Measurements from ENCODE around the gene POR.
"Not testable (repeated sequence)": the region's sequence is repeated elsewhere in the genome, so short reads cannot be mapped to it uniquely, and the experiment has no call there.

POR gene

DNA sequence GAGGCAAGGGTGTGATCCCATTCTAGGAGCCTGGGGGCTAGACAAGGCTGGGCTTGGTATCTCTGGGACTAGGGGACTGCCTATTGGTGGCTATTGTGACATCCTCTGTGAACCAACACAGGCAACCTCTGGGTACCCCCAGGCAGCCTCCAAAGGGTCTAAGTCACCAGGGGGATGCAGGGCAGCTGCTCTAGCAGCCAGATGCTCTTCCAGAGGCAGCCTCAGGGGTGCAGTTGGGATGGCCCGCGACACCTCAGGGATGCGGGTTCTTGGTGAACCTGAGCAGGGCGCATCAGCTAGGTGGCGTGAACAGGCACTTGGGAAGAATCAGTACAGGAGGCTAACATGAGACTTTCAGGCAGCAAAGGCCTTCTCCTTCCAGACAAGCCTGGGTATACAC, 81.0 kb downstream of the POR start:
- DNase-seq (ENCODE audit: low read depth): no peak
- H3K4me3 ChIP-seq (ENCODE audit: low read length): no peak overlapping the region
- TF ChIP-seq, protein P1, sequence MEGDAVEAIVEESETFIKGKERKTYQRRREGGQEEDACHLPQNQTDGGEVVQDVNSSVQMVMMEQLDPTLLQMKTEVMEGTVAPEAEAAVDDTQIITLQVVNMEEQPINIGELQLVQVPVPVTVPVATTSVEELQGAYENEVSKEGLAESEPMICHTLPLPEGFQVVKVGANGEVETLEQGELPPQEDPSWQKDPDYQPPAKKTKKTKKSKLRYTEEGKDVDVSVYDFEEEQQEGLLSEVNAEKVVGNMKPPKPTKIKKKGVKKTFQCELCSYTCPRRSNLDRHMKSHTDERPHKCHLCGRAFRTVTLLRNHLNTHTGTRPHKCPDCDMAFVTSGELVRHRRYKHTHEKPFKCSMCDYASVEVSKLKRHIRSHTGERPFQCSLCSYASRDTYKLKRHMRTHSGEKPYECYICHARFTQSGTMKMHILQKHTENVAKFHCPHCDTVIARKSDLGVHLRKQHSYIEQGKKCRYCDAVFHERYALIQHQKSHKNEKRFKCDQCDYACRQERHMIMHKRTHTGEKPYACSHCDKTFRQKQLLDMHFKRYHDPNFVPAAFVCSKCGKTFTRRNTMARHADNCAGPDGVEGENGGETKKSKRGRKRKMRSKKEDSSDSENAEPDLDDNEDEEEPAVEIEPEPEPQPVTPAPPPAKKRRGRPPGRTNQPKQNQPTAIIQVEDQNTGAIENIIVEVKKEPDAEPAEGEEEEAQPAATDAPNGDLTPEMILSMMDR (conservative IDR thresholded peaks at IDR 0.05; ENCODE audit: low read depth, low read length): no peak

DNA sequence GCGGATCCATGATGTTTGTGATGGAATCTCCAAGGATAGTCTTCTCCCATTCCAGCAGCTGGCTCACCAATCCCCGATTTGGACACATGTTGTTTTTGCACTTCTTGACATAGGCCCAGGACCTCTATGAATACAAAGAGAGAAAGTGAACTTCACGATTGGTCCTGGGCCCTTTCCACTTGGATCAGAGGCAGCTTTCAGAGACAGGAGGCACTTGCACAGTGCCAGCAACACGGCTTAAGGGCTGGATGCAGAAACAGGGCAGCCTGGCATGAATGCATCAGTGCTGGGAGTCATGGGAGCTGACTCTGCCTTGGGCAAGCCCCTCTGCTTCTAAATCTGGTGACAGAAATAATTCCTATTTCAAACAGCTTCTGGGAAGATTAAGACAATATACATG, 81.5 kb downstream of the POR start:
- DNase-seq (ENCODE audit: low read depth): no peak
- TF ChIP-seq, protein P1 (conservative IDR thresholded peaks at IDR 0.05; ENCODE audit: low read depth, low read length): no peak
- no peak overlapping the region for H3K4me3 ChIP-seq (ENCODE audit: low read length)

DNA sequence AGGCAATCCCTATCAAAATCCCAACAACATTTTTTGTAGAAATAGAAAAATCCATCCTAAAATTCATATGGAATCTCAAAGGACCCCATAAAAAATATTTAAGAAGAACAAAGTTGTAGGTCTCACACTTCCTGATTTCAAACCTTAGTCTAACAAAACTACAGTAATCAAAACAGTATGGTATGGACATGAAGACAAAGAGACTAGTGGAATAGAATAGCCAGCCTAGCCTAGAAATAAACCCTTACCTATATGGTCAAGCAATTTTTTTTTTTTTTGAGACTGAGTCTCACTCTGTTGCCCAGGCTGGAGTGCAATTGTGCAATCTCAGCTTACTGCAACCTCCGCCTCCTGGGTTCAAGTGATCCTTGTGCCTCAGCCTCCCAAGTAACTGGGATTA, 83.1 kb downstream of the POR start:
- TF ChIP-seq, protein P1 (conservative IDR thresholded peaks at IDR 0.05; ENCODE audit: low read depth, low read length): no peak
- no peak overlapping the region for H3K4me3 ChIP-seq (ENCODE audit: low read length)

DNA sequence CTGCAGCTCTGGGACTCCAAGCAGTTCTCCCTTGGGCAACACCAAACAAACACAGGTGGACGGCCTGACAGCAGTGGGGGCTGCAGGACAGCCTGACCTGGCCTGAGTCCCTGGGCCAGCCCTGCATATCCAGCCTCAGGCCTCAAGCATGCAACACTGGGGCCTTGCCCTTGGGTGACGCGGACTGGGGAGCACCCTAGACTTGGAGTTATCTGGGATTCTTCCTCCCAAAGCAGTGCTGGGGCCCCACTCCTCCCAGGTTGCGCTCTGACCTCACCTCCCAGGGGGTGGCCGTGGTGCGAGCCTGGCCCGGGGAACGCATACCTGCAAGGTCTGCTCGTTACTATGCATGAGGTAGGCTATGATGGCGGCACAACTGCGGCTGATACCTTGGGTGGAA, 85.6 kb downstream of the POR start:
- no peak for DNase-seq (ENCODE audit: low read depth)
- TF ChIP-seq, protein P1 (conservative IDR thresholded peaks at IDR 0.05; ENCODE audit: low read depth, low read length): no peak
- H3K4me3 ChIP-seq (ENCODE audit: low read length): no peak overlapping the region

More for the DNA sequence above, 83.1 kb downstream of the POR start:
- DNase-seq (ENCODE audit: low read depth): no peak

DNA sequence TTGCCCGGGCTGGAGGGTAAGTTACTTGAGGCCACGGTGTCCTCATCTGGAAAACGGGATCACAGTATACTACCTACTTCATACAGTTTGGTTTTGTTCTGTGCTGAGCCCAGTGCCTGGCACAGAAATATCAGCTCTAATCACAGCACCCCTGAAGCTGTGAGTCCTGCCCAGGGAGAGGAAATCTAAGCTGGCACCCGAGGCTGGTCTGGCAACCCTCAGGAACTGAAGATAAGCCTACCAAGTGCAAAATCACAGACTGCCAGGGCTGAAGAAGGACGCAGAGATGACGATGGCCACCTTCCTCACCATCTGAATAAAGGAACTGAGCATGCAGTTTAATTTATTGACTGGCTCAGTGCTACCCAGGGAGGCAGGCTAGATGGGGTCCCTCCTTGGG, 87.2 kb downstream of the POR start:
- H3K4me3 ChIP-seq (ENCODE audit: low read length): no peak overlapping the region
- no peak for DNase-seq (ENCODE audit: low read depth)
- TF ChIP-seq, protein P1 (conservative IDR thresholded peaks at IDR 0.05; ENCODE audit: low read depth, low read length): no peak

DNA sequence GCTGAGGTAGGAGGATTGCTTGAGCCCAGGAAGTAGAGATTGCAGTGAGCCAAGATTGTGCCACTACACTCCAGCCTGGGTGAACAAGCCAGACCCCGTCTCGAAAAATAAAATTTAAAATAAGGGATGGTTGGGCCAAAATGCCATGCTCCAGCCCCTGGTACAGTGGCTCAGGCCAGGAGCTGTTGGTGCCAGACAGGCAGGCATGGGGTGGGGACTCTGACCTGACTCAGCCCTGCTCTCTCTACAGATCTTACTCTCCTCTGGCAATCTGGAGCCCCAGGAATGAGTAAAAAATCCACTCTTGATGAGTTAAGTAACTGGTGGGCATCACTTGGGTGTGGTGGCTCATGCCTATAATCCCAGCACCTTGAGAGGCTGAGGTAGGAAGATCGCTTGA, 87.9 kb downstream of the POR start:
- TF ChIP-seq, protein P1 (conservative IDR thresholded peaks at IDR 0.05; ENCODE audit: low read depth, low read length): no peak

DNA sequence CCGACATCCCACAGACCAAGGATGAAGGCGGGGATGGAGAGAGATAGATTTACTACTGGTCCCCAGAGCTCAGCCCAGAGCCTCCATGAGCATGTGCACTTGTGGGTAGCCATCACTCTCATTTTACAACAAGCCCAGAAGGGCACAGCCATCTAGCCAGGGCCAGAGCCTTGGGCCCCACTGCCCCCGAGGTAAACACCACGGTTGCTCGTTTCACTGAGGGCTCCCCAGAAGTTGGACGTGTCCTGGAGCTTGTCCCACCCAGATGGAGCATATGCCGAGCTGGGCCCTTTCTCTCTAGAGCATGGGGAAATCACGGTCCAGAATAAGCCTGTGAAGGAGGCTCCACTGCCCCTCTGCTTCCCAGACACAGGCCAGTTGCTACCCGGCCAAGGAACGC, 88.4 kb downstream of the POR start:
- TF ChIP-seq, protein P1 (conservative IDR thresholded peaks at IDR 0.05; ENCODE audit: low read depth, low read length): no peak
- DNase-seq (ENCODE audit: low read depth): no peak
- no peak overlapping the region for H3K4me3 ChIP-seq (ENCODE audit: low read length)

More for the DNA sequence above, 87.9 kb downstream of the POR start:
- DNase-seq (ENCODE audit: low read depth): no peak
- no peak overlapping the region for H3K4me3 ChIP-seq (ENCODE audit: low read length)

DNA sequence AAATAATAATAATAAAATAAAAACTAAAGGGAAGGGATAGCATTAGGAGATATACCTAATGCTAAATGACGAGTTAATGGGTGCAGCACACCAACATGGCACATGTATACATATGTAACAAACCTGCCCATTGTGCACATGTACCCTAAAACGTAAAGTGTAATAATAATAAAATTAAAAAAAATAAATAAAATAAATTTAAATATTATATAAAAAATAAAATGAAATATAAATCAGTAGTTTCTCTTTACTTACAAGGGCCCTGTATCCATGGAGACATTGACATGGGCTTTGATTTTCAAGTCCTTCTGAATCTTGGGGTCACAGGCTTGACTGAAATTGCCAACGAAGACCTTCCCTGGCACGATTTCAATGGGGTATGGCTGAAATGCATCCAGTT, 90.0 kb downstream of the POR start:
- not testable (repeated sequence) for H3K4me3 ChIP-seq (ENCODE audit: low read length); DNase-seq (ENCODE audit: low read depth)

Data from retinal pigment epithelial cell (primary cell).